Peyer's patch (tissue), 4 donors: Measurements from ENCODE around the gene CCDC57.

Experiments
- CTCF ChIP-seq, 6 experiments: fragments of 450-650 bp in 4 of 6; fragments of 200-600 bp in 2 of 6; sonication (generic) in 1 of 6; IDR thresholded peaks; one replicate each; pipeline ENCODE4 v1.5.1; 2017 to 2019; ENCODE audit warnings: antibody characterized with exemption in 6 of 6, mild to moderate bottlenecking in 3 of 6, moderate library complexity in 1 of 6
- POLR2A ChIP-seq, 2 donors: fragments of 450-650 bp; IDR thresholded peaks; one replicate each; pipeline ENCODE4 v1.5.1; 2017; ENCODE audit warnings: antibody characterized with exemption in 2 of 2, mild to moderate bottlenecking in 2 of 2, moderate library complexity in 2 of 2

- TF ChIP-seq CTCF (IDR thresholded peaks at IDR 0.05) (no peak), POLR2A (IDR thresholded peaks at IDR 0.05) (no peak)
These were observed 99.7 kb downstream of the CCDC57 start for GRCh38 chr17:82112914-82113311.
